Thoracic aorta endothelial cell (primary cell): ENCODE measurements around the gene FSD2. TPM values are rescaled to one million over a fixed set of nuclear protein-coding genes. Genes with fewer than 3 reads are reported as not detected.

Source experiments
- total RNA-seq: library from RNA; depleted of rRNA; stranded (reverse); fragments of >200 nt; gene quantifications from 2 replicates; pipeline ENCODE4 v1.2.3, GENCODE V29; 2012

The FSD2 gene
- under 0.01 TPM in 1 of 2 replicates, not detected in the other for total RNA-seq

GRCh38 chr15:82805994-82806406 lies at the start of gene FSD2:
TSS of gene FSD2 (minus strand) at chr15:82806069. CDS start at chr15:82787390, 18,679 bp downstream.

GRCh38 chr15:82809308-82810060 lies 3.6 kb upstream of the FSD2 start, which contains the start of gene WHAMM:
TSS of gene WHAMM (plus strand) at chr15:82809628. CDS start at chr15:82809727, 99 bp downstream.

GRCh38 chr15:82709421-82710207 lies 96.3 kb downstream of the FSD2 start, which contains the start of gene AP3B2:
TSS of gene AP3B2 (minus strand) at chr15:82709875. CDS start at chr15:82709706, 169 bp downstream.

Other genes with a start within 250 kb of the FSD2 start
- not detected in 2 replicates for gene CPEB1, start 158.7 kb downstream of the FSD2 start, total RNA-seq
- not detected in 2 replicates for gene AP3B2, start 96.2 kb downstream of the FSD2 start, total RNA-seq
- gene WHAMM, start 3.6 kb upstream of the FSD2 start, total RNA-seq: 6.4 and 10.1 TPM in 2 replicates
- 0.53 and 1.2 TPM in 2 replicates for gene HOMER2, start 146.7 kb upstream of the FSD2 start, total RNA-seq
- gene RAMAC, start 180.1 kb upstream of the FSD2 start, total RNA-seq: 20.2 and 21.8 TPM in 2 replicates
- 10.7 and 12.2 TPM in 2 replicates for gene C15orf40, start 205.6 kb upstream of the FSD2 start, total RNA-seq